Stimulated activated CD4-positive, alpha-beta T cell treated with anti-CD3 and anti-CD28 coated beads, Interleukin-2, amount 100 ng/mL, for 48 hours (primary cell): ENCODE measurements around the gene CNN1.

Experiments
- DNase-seq, 2 donors: peaks; one replicate each; pipeline ENCODE4 v3.0.0-alpha.2; 2020

Gene CNN1

DNA sequence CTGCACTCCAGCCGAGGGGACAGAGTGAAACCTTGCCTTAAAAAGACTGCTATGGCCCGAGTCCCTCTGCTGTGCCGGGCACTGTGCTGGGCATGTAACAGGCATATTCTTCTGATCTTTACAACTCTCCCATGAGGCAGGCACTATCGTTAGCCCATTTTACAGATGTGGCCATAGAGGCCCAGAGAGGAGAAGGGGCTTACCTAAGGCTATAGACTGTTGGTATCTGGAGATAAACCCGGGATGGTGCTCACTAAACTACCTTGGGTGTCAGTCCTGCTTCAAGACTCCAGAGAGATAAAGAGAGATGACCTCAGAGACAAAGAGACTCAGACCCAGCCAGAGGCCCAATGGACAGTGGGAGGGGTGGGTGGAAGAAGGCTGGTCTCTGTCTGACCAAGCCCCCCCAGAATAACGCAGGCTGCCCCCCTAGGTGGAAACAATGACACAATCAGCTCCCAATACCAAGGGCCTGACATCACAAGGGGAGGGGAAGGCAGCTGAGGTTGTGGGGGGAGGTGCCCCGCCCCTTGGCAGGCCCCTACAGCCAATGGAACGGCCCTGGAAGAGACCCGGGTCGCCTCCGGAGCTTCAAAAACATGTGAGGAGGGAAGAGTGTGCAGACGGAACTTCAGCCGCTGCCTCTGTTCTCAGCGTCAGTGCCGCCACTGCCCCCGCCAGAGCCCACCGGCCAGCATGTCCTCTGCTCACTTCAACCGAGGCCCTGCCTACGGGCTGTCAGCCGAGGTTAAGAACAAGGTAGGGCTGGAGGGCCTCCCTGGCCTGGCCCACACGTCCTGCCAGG lies at the start of gene CNN1:
Gene CNN1 (plus strand): TSS at position 620 of the 805 bp plus-strand sequence. CDS start 77 bp downstream, at position 697.
- no peak for DNase-seq

DNA sequence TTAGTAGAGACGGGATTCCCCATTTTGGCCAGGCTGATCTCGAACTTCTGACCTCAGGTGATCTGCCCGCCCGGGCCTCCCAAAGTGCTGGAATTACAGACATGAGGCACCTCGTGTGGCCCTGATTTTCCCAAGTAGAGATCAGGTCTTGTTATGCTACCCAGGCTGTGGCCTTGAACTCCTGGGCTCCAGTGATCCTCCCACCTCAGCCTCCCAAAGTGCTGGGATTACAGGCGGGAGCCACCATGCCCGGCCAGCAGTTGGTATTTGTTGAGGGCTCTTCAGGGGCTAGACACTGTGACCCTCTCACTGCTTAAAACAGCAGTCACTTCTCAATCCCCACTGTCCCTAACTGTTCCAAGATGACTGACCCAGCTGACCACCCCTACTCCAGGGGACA lies 49.3 kb upstream of the CNN1 start:
- no peak for DNase-seq

DNA sequence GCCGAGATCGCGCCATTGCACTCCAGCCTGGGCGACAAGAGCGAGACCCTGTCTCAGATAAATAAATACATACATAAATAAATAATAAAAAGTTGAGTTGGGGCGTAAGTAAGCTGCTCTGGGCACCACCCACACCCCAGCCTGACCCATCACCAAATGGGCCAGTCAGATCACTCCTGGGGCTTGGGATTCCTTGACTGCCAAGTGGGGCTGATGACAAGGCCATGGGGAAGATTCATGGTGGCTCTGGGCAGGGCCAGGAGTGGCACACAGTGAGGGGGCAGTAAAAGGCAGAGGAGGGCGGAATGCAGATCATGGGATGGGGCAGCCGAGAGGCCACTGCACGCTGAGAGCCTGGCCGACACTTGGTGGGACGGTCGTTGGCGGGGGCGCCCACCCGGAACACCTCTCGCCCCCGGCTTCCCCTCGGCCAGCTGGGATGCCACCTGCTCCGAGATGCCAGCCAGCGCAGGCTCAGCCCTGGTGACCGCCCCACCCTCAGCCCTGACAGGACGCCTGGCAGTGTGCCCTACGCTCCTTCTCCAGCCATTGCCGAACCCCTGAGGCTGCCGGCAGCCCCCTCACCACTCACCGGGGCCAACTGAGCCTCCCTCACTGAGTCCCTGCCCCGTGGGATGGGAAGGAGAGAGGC lies 43.9 kb upstream of the CNN1 start:
- no peak for DNase-seq

DNA sequence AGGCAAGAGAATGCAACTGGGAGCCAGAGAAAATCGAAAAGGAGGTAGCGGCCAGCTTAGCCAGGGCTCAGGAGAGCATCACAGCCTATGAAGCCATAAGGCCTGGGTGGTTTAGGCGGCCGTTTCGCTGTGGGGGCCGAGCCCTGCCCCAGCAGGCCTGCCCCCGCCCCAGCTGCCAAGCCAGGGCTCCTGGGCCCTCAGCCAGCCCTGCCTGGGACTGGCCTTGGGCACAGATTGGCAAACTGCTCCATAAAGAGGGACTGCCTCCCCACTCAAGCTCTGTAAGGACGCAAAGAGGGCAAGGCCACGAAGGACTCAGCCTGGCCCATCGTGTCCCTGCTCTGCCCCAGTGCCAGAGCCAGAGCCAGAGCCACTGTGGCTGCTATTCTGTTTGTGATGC lies 43.2 kb upstream of the CNN1 start:
- no peak for DNase-seq

DNA sequence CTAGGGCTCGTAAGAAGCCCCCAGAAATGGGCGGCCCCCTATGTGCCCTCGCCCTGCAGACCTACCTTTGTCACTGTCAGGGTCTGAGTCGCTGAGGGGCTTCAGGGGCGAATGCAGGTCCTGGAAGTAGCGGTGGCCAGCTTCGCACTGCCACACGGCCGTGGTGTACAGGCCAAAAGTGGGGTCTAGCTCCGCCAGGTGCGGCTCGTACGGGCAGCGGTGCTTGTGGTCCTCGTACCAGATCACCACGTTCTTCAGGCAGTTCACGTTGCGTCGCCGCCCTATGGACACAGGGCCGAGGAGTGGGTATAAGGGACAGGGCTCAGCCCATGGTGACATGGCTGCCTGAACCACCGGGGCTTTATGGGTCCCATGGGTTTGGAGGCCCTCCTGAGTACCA lies 42.8 kb upstream of the CNN1 start:
- DNase-seq = no peak

DNA sequence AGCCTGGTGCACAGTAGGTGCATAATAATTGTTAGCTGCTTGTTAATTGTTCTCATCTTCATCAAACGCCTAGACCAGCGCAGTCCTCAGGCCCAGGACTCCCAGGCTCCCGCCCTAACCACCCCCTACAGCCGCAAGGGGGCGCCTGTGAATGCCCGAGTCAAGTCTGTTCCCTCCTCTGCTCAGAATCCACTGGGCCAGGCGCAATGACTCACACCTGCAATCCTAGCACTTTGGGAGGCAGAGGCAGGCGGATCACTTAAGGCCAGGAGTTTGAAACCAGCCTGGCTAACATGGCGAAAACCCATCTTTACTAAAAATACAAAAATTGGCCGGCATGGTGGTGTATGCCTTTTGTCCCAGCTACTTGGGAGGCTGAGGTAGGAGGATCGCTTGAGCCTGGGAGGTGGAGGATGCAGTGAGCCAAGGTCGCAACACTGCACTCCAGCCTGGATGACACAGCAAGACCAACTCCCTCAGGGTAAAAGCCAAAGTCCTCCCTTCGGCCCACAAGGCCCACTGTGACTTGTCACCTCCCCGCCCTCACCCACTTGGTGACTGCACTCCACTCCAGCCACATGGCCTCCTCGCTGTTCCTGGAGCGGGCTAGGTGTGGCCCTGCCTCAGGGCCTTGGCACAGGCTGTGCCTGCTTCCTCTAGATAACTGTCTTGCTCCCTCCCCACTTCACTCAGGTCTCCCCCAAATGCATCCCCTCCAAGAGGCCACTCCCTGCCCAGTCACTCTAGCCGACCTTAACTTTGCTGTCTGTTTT lies 42.1 kb upstream of the CNN1 start:
- peak; percentile 64 for DNase-seq

DNA sequence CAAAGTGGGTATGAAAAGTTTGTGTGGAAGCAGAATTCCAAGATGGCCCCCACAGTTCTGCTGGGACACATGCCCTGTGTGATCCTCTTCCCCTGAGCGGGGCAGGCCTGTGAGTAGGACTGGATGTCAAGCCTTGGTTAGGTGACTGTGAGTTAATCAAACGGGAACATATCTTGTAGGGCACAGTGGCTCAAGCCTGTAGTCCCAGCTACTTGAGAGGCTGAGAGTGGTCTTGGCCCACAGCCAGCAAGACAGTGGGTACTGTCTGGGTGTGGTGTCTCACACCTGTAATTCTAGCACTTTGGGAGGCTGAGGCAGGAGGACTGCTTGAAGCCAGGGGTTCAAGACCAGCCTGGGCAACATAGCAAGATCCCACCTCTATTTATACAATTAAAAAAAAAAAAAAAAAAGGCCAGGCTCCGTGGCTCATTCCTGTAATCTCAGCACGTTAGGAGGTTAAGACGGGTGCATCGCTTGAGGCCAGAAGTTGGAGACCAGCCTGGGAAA lies 39.4 kb upstream of the CNN1 start:
- DNase-seq = no peak

DNA sequence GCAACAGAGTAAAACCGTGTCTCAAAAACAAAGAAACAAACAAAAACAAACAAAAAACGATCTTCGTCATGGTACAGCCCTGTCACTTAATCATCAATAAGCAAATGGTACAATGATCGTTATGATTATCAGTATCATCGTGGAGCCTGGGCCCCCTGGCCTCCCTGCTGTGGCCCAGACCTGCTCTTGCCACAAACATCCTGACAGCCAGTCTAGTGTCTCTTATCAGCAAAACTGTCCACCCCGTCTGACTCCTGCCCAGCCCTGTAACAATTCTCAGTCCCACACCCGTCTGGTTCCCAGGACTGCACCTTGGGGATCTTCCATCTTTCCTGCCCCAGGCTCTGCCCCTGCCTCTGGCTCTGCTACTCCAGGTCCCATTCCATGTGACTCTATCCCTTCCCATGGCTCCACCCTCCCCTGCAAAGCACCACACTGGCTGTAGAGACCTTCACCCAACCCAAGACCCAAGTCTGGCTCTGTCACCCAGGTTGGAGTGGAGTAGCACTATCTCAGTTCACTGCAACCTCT lies 38.7 kb upstream of the CNN1 start:
- no peak for DNase-seq

DNA sequence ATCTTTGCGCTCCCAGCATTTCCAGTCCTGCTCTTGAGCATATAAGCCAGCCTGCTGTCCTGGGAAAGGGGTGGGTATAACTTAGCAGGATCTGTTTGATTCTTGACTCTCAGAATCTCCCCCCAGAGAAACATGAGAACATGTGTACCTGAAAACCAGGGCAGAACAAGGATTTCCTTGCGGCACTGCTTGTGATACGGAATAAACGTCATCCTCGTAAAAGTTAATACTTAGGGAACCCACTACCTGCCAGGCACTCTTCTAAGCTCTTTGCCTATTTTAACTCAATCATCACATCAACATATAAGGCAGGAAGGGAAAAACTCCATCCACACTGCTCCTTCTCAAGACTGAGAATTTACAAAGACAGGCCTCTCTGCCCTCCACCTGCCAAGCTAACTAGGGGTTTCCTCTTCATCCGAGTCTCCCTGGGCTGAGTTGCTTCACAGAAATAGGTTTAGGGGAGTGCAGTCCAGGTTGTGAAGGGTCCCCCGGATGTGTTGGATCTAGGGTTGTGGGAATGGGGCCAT lies 34.1 kb upstream of the CNN1 start:
- no peak for DNase-seq

DNA sequence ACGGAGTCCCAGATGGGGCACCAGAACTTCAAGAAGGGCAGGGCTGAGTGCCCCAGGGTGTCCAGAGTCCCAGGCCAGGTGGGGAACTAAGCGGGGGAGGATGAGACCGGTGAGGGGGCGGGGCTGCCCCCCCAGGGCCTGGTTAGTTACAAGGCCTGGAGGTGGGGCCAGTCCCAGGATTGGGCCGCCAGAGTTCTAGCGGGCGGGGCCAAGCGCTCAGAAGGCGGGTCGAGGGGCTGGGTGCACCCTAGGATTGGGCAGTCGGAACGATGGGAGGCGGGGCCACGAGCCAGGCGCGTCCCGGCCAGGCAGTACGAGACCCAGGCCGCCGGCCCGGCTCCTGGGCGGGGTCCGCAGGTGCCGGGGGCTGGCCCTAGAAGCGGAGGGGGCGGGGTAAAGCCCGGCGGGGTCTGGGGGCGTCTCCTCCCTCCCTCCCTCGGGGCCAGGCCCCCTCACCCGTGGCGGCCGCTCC lies 33.6 kb upstream of the CNN1 start:
- peak; percentile 95 to 97 for DNase-seq

DNA sequence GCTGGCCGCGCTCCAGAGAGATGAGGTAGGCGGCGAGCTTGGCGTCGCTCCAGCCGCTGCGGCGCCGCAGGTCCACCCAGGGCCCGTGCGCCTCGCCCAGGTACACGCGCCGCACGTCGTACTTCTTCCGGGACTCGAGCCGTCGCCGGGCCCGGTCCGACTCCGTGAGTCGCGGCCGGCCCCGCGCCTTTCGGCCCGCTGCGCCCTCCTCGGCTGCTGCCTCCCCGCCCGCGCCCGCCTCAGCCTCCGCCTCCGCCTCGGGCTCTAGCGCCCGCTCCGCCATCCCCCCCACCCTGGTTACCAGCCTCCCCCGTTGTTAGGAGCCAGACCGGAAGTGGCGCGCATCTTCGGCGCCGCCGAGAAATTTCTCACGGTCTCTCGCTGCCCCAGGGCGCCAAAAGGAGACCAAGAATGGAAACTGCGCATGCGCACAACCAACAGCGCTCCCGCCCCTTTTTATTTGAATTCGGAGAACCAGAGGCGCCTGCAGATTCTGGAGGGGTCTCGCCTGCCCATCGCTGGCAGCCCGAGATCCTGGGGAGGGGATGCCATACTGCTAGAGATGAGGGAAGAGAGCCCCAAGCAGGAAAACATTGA lies 33.0 kb upstream of the CNN1 start, which contains the start of gene ZNF653:
Gene ZNF653 (minus strand): TSS at position 336 of the 597 bp plus-strand sequence. CDS start 53 bp downstream, at position 283.
- DNase-seq = peak; percentile 93 to 94

DNA sequence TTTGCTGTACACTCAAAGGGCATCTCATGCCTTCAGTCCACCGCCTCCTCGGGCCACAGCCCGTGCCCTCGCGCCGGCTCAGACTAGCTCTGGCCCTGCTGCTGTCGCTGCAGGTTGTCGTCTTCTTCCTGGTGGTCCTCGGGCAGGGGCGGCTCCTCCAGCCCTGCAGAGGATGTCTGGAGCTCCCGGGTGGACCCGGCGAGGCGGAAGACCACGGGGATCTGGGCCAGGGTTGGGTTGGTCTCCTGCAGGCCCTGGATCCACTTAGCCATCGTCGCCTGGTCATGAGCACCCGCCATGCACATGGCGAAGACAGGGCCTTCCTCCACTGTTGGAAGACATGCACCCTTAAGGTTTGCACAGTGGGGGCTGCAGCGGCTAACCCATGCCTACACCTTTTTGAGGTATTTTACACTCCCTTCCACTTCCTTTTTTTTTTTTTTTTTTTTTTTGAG lies 32.5 kb upstream of the CNN1 start:
- DNase-seq = peak in 1 of 2 donors; percentile 12

DNA sequence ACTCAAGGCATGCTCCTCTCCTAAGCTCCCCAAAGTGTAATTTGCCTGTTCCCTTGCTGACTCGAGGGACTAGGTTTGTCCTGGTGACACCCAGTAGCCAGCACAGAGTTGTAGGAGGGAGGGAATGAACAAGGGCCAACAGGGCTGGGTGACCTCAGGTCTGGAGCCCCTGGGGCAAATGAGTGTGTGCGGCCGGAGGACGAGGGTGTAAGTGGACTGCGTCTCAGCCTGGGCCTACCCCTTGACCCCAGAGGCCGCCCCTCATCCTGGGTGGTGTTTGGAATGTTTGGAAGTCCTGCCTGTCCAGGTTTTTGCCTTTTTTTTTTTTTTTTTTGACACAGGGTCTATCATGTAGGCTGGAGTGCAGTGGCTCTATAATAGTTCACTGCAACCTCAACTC lies 31.7 kb upstream of the CNN1 start:
- DNase-seq = no peak

DNA sequence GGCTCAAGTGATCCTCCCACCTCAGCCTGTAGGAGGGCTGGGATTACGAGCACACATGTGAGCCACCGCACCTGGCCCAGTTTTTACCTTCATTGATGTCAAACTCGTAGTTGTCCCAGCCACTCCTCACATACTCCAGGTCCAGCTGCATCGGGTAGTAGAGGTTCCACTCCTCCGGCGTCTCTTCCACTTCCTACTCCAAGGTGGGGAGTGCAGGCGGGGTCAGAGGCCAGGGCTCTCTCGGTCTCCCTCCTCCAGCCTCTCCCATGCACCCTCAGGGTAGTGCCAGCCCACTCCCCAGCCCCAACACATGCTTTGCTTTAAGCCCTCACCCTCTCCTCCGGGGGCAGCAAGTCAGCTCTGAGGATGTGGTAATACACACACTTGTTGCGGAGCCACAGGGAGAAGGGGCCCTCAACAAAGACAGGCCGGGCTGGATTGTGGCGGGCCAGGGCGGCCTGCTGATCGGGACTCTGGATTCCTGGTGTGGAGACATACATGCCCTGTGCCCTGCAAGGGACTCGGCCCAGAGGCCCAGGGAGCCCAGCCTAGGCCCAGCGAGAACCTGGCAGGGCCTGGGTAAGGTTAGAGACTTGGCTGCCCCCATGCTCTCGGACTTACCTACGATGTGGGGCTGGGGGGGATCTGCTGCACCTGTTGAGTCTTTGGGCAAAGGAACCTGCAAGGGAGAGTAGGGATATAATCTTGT lies 31.1 kb upstream of the CNN1 start:
- no peak for DNase-seq

DNA sequence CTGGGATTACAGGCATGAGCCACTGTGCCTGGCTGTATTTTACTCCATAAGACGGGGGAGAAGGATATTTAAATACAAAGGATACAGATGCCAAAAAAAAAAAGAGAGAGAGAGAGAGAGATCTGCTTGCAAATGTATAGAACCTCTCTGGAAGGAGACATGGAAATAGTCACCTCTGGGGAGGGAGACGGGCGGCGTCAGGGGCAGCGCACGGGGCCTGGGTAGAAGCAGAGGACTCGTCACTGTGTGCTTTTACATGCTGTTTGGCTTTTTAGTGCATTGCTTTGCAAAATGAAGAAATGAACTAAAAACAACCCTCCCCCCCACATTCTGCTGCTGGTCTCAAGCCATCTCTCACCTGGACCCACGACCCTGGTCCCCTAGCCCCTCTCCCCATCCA lies 28.2 kb upstream of the CNN1 start:
- DNase-seq = no peak

DNA sequence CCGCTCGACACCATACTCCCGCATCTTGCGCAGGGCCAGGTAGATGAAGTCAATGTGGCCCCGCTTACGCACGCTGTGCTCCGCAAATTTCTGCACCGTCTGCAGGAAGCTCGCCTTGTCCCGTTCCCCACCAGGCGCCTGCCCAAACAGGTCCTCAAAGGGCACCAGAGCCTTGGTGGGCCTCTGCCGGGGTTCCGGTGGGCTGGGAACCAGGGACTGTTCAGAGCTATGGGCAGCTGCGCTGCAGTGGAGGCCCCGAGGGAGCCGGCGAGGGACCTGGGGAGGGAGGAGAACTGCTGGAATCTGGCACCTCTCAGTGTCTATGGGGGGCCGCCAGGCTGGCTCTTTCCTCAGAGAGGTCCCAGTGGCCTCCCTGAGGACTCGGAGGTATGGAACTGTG lies 24.7 kb upstream of the CNN1 start:
- DNase-seq = no peak

DNA sequence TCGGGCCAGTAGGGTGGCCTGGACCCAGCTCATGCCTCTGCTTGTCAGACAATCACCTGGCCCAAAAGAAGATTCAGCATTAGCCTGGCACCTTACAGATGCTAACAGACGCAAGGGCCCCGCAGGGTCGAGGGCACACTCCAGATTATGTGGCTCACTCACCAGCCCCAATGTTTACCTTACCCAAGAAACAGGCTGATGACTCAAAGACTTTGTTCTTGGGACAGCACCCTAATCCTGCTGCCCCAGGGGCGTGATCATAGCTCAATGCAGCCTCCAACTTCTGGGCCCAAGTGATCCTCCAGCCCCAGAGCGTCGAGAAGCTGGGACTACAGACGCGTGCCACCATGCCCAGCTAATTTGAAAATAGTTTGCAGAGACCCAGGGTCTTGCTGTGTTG lies 19.5 kb upstream of the CNN1 start:
- no peak for DNase-seq

DNA sequence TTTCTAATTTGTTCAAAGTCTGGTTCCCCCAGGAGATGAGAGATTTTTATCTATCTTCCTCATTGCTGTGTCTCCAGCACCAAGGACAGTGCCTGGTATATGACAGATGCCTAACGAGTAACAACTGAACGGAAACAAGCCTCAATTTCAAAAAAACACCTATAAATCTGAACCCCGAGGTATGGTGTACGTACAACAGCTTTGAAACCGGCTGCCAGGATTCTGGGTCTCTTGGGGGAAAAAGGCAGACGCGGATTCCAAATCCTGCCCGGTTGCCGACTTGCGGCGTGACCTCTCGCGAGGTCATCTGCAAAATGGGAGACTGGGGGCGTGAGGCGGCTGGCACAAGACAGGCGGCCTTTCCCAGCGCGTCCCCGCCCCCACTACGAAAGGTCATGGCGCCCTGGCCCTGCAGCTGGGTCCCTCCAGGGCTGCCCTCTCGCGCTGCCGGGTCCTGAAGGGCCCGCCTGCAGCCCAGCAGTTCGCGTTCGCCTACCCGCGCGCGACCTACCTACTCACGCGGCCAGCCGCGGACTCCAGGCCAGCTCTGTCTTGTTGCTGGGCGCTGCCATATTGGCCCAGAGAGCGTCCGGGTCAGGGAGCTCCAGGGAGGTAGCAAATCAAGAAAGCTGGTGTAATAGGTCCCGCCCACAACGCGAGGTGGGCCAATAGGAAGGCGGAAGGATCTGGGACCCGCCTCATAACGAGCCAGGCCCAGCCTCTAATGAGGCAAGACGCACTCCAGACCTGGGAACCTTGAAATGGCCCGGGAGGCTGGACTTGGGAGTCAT lies 9.9 kb upstream of the CNN1 start, which contains the start of gene ECSIT:
Gene ECSIT (minus strand): TSS at position 584 of the 791 bp plus-strand sequence. CDS start 9,964 bp downstream, outside the sequence.
- peak; percentile 85 to 89 for DNase-seq

DNA sequence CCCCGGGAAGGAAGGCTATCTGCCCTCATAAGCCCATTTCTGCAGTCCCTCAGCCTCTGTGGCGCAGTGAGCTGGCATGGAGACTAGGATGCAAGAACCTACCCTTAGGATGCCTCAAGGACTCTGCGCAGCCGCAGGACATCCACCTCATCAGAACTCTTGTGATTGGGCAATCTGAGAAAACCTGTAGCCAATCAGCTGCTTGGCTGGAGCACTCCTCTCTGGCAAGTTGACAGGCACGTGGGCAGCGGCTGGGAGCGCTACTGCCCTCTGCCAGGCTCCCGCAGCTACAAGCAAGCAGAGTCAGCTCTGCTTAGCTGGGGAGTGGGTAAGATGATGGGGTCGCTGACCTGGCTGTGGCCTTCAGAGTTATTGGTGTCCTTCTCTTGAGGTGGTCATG lies 8.2 kb upstream of the CNN1 start:
- peak; percentile 34 to 39 for DNase-seq

DNA sequence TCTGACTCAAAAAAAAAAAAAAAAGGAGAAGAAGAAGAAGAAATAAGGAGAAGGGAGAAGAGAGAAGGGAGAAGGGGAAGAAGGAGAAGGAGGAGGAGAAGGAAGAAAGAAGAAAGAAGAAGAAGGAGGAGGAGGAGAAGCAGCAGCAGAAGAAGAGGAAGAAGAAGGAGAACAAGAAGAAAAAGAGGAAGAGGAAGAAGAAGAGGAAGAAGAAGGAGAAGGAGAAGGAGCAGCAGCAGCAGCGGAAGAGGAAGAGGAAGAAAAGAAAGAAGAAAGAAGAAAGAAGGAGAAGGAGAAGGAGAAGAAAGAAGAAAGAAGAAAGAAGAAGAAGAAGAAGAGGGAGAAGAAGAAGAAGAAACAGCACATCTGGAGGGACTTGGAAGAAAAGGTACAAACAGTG lies 4.1 kb upstream of the CNN1 start:
- no peak for DNase-seq
